Measurements from ENCODE around the gene ADNP. TPM values are rescaled to one million over a fixed set of nuclear protein-coding genes. Genes with fewer than 3 reads are reported as not detected.
"Not testable (repeated sequence)": the region's sequence is repeated elsewhere in the genome, so short reads cannot be mapped to it uniquely, and the experiment has no call there.

Gene ADNP
- total RNA-seq = 27.1 and 86.6 TPM in 2 replicates

DNA sequence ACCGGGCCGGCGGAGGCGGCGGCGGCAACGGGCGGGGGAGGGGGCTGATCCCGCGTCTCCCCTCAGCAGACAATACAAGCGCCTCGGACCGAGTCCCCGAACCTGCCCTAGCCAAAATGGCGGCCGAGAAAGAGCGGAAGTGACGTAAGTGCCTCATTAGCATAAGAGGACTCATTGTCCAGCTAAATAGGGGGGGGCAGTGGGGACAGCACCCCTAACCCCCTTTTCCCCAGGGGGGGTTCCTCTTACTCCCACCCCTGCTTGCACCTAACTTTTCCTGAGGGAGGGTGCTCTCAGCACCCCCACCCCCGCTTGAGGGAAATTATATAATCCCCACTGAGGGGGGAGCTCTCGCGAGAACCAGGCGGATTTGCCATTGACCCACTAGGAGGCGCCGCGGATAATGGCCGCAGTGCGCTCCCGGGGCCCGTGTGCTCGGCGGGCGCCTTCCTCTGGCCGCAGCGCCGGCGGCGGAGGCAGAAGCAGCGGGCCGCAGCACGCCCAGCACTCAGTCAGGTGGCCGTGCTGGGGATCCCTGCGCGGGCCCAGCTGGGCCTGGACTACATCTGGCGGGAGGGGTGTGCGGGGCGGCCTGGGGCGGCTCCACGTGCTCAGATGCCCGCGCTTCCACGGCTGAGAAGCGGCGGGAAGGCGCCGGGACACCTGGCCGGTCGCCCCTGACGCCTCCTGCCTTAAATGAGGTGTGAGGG is at the start of gene ADNP:
ADNP (minus strand) TSS at position 132 of the 710 bp plus-strand sequence. CDS start 27,441 bp downstream, outside the sequence.
- DNase-seq (ENCODE audit: low read depth) = peak; percentile 73

GRCh38 chr20:50980071-50980681 is 48.9 kb upstream of the ADNP start:
- peak; percentile 98 for DNase-seq (ENCODE audit: low read depth)

GRCh38 chr20:50978533-50978932 is 47.3 kb upstream of the ADNP start:
- not testable (repeated sequence) for DNase-seq (ENCODE audit: low read depth)

GRCh38 chr20:50977066-50978021 is 46.1 kb upstream of the ADNP start:
- no peak for DNase-seq (ENCODE audit: low read depth)

DNA sequence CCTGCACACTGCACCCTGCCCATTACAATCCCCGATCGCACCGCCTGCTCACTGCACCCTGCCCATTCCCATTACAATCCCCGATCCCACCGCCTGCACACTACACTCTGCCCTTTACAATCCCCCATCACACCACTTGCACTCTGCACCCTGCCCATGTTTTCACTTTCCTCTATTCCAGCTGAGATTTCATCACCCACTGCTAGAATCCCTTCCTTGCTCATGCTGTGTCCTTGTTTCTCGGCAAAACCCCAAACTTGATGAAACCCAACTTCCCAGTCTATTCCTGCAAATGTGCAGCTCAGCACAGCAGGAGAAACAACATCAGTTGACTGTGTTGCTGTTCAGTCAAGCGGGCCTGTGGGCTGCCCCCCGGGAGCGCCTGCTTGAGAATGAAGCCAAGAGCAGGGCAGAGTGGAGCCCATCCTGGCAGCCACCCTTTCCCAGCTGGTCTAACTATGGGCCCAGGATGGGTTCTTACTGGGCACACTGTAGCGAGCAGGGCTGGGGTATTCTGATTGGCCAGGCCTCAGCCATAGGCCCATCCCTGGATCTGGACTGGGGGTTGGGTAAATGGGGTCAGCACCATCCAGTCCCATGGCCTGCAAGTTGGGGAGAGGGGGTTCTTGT is 44.6 kb upstream of the ADNP start:
- no peak for DNase-seq (ENCODE audit: low read depth)

DNA sequence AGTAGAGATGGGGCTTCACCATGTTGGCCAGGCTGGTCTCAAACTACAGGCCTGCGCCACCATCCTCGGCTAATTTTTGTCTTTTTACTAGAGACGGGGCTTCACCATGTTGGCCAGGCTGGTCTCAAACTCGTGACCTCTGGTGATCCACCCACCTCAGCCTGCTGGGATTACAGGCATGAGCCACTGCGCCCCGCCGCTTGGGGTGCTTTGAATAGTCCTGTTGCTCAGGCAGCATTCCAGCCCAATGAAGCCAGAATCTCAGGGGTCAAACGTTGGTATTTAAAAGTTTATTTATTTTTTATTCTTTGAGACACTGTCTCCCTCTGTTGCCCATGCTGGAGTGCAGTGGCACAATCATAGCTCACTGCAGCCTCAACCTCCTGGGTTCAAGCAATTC is 38.7 kb upstream of the ADNP start:
- DNase-seq (ENCODE audit: low read depth) = no peak

DNA sequence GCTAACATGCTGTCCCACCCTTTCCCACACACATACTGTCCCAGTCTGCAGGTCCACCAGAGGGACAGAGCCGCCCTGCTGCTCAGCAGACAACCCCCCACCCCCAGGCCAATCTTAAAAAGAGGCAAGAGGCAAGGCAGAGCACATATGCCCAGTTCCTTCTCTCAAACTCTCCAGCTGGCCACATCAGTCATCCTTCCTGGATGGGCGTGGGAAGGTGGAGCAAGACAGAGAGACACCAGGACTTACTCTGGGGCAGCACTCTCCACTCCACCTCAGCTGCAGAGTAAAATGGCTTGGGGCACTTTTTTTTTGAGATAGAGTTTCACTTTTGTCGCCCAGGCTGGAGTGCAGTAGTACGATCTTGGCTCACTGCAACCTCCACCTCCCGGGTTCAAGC is 38.2 kb upstream of the ADNP start:
- no peak for DNase-seq (ENCODE audit: low read depth)

DNA sequence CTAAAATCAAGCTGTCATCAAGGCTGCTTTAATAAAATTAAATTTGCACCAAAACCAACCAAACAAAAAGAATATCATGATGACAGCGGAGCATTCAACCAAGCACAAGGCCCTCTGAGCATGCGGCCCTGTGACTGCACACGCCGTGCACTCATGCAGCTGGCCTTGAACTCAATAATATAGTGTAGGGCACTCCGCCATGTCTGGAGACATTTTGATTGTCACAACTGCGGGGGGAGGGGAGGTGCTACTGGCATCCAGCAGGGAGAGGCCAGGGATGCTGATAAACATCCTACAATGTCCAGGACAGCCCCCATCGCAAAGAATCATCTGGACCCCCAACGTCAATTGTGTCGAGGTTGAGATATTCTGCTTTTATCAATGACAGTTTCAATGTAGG is 37.1 kb upstream of the ADNP start:
- no peak for DNase-seq (ENCODE audit: low read depth)

- DNase-seq (ENCODE audit: low read depth) = peak; percentile 71
Observed at GRCh38 chr20:50967586-50967985, 36.3 kb upstream of the ADNP start.

- no peak for DNase-seq (ENCODE audit: low read depth)
Observed at GRCh38 chr20:50959543-50960126, 28.4 kb upstream of the ADNP start.

- peak; percentile 91 for DNase-seq (ENCODE audit: low read depth)
Observed at GRCh38 chr20:50958615-50959542, 27.6 kb upstream of the ADNP start, which contains the start of gene MOCS3. Gene MOCS3, plus strand, starts transcription at chr20:50958818. Its CDS starts 25 bp downstream, at chr20:50958843.

GRCh38 chr20:50957798-50958614 is 26.8 kb upstream of the ADNP start, which contains the start of gene DPM1:
Gene DPM1, minus strand, starts transcription at chr20:50958532. Its CDS starts 9 bp downstream, at chr20:50958523.
- peak; percentile 23 for DNase-seq (ENCODE audit: low read depth)

- peak; percentile 10 for DNase-seq (ENCODE audit: low read depth)
Observed at GRCh38 chr20:50957276-50957675, 26.0 kb upstream of the ADNP start.

DNA sequence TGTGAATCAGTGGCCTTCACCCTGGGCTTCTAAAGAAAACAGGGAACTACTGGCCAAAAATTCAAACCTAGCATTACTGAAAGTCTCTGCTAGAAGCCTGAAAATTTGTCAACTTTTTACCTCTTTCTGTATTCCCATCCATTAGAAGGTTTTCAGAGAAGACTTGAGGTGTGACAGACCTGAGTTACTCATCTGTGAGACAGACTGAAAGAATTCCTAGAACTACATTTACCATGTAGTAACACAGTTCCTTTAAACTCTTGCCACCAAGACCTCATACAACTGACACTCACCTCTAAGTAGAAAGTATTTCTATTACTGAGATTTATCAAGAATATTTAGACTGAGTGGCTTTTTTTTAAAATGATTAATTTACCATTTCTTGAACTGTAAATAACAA is 22.6 kb upstream of the ADNP start:
- DNase-seq (ENCODE audit: low read depth) = no peak

GRCh38 chr20:50953196-50953595 is 22.0 kb upstream of the ADNP start:
- no peak for DNase-seq (ENCODE audit: low read depth)

DNA sequence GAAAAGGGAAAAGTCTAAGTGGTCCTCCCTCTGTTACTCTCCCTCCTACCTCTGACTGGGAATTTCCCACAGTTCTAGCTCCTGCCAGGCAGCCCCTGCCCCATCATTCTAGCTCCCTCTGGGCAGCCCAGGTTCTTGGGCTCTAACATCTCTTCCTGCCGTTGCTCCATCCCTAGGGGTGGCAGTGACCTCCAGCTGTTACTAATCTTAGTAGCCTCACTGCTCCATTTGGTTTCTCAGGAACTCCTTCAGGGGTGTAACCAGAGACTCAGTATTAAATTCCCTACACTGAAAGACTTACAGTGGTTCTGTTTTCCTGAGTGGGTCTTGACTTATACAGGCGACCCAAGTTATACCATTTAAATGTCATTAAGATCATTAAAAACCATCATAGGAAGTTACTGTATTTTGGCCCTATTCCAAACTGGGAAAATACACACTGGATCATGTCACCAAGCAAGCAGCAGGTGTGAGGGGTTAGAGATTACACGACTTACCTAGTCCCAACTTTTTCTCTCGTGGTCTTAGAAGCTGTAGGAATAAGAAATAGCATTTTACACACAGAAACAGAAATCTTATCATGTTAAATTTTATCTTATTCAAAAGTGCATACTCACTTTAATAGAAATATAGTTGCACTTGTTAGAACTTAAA is 17.0 kb upstream of the ADNP start:
- DNase-seq (ENCODE audit: low read depth) = no peak

DNA sequence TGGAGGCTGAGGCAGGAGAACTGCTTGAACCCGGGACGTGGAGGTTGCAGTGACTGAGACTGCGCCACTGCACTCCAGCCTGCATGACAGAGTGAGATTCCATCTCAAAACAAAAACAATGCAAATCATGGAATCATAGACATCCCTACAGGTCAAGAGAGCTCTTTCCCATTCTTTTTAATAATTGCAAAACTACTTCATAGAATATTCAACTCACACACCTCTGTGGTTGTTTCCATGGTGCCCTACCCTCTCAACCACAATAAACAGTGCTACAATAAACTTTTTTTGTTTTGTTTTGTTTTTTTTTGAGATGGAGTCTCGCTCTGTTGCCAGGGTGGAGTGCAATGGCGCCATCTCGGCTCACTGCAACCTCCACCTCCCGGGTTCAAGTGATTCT is 11.8 kb upstream of the ADNP start:
- peak; percentile 20 for DNase-seq (ENCODE audit: low read depth)

- DNase-seq (ENCODE audit: low read depth) = no peak
Observed at GRCh38 chr20:50933589-50933988, 2.4 kb upstream of the ADNP start.

All from renal cortical epithelial cell (primary cell).